SK-N-DZ (cell line): Measurements from ENCODE around the gene ELAVL2.

Source experiments
- DNase-seq: peaks from one replicate; pipeline ENCODE4 v3.0.0-alpha.2; 2015; ENCODE audit warnings: low spot score

ELAVL2 gene

GRCh38 chr9:23663125-23663524, 162.9 kb downstream of the ELAVL2 start:
- DNase-seq = no peak

GRCh38 chr9:23662320-23662719, 163.7 kb downstream of the ELAVL2 start:
- no peak for DNase-seq

GRCh38 chr9:23659346-23660006, 166.6 kb downstream of the ELAVL2 start:
- DNase-seq = no peak

GRCh38 chr9:23658376-23659258, 167.4 kb downstream of the ELAVL2 start:
- no peak for DNase-seq

GRCh38 chr9:23651051-23651450, 175.0 kb downstream of the ELAVL2 start:
- DNase-seq = no peak

GRCh38 chr9:23648651-23649050, 177.4 kb downstream of the ELAVL2 start:
- DNase-seq = no peak

- DNase-seq = no peak
Observed at GRCh38 chr9:23644896-23645295, 181.1 kb downstream of the ELAVL2 start.

GRCh38 chr9:23644326-23644725, 181.7 kb downstream of the ELAVL2 start:
- DNase-seq = no peak

GRCh38 chr9:23643656-23644258, 182.3 kb downstream of the ELAVL2 start:
- no peak for DNase-seq
